Measurements from ENCODE around the gene BARX1.
A peak's percentile ranks its signal among the peaks of the same experiment; 100 is the strongest.

BARX1 gene

GRCh38 chr9:93916358-93916757 is 38.8 kb downstream of the BARX1 start:
- no peak for DNase-seq

GRCh38 chr9:93911801-93912554 is 43.2 kb downstream of the BARX1 start:
- DNase-seq: peak; percentile 79

- DNase-seq: no peak
These were observed 43.9 kb downstream of the BARX1 start for GRCh38 chr9:93911136-93911745.

- no peak for DNase-seq
These were observed 44.6 kb downstream of the BARX1 start for GRCh38 chr9:93910598-93910997.

- DNase-seq: no peak
These were observed 45.0 kb downstream of the BARX1 start for GRCh38 chr9:93910196-93910595.

GRCh38 chr9:93909242-93909616 is 45.9 kb downstream of the BARX1 start:
- no peak for DNase-seq

GRCh38 chr9:93908591-93909241 is 46.4 kb downstream of the BARX1 start:
- no peak for DNase-seq

GRCh38 chr9:93907551-93908199 is 47.5 kb downstream of the BARX1 start:
- no peak for DNase-seq

- no peak for DNase-seq
These were observed 48.8 kb downstream of the BARX1 start for GRCh38 chr9:93906195-93906880.

- no peak for DNase-seq
These were observed 49.6 kb downstream of the BARX1 start for GRCh38 chr9:93905473-93906133.

GRCh38 chr9:93904649-93905472 is 50.3 kb downstream of the BARX1 start:
- DNase-seq: no peak

- no peak for DNase-seq
These were observed 51.1 kb downstream of the BARX1 start for GRCh38 chr9:93903886-93904648.

- DNase-seq: no peak
These were observed 52.1 kb downstream of the BARX1 start for GRCh38 chr9:93902780-93903655.

GRCh38 chr9:93902051-93902779 is 52.9 kb downstream of the BARX1 start:
- DNase-seq: no peak

Data from NCI-H526 treated with DMSO at 0.1 percent for 48 hours (cell line).